Endothelial cell of umbilical vein (primary cell): ENCODE data around the gene KRTAP10-11.

ENCODE experiments used
- POLR2AphosphoS5 ChIP-seq: IDR thresholded peaks from 2 replicates; pipeline ENCODE4 v1.6.1; 2012; ENCODE audit warnings: low read depth, mild to moderate bottlenecking, control low read depth, low read length, moderate library complexity; ENCODE audit not compliant: insufficient read depth
- TF ChIP-seq, protein P1 (sequence below), 2 donors: IDR thresholded peaks; 1 replicate in 1 of 2; 2 replicates in 1 of 2; pipeline ENCODE4 v1.5.1; 2011; ENCODE audit warnings: low read length in 2 of 2, mild to moderate bottlenecking in 2 of 2, moderate library complexity in 2 of 2, control low read depth in 1 of 2, inconsistent platforms in 1 of 2, low read depth in 1 of 2; ENCODE audit not compliant: insufficient read depth in 1 of 2; ENCODE audit errors: extremely low read depth in 1 of 2

DNA sequence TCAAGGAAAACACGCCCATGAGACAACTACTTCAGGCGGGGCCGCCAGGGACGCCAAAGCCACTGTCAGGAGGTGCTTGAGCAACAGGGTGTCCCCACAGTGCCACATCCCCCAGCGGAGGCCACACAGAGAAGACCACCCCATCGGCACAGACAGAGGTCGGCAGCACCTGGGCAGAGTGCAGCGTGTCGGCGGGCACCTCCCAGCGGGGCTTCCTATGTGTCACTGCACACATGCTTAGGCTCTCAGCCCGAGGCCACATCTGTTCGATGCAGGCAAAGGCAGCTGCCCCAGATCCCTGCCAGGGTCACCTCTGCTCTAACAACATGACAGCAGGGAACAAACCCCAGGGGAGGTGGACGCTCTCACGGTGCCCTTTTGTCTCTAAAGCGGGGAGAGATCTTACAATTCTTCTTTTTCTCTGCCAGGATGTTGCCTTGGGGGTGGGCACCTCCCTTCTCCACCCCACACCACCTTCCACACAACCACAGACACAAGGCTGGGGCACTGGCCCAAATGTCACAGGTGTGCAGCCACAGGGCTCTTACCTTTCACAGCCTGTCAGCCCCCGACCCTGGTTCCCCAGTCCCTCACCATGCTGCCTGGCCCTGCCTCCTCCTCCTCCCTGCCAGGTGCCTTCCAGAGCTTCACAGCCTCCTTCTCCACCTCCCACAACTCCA, 30.2 kb upstream of the KRTAP10-11 start:
- TF ChIP-seq, protein P1, sequence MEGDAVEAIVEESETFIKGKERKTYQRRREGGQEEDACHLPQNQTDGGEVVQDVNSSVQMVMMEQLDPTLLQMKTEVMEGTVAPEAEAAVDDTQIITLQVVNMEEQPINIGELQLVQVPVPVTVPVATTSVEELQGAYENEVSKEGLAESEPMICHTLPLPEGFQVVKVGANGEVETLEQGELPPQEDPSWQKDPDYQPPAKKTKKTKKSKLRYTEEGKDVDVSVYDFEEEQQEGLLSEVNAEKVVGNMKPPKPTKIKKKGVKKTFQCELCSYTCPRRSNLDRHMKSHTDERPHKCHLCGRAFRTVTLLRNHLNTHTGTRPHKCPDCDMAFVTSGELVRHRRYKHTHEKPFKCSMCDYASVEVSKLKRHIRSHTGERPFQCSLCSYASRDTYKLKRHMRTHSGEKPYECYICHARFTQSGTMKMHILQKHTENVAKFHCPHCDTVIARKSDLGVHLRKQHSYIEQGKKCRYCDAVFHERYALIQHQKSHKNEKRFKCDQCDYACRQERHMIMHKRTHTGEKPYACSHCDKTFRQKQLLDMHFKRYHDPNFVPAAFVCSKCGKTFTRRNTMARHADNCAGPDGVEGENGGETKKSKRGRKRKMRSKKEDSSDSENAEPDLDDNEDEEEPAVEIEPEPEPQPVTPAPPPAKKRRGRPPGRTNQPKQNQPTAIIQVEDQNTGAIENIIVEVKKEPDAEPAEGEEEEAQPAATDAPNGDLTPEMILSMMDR (IDR thresholded peaks at IDR 0.05; ENCODE audit: extremely low read depth in 1 of 2, insufficient read depth in 1 of 2, low read depth in 1 of 2, low read length in 2 of 2): no peak
- TF ChIP-seq POLR2AphosphoS5: no peak
